ENCODE results near the gene MRPS5.

MRPS5 gene

DNA sequence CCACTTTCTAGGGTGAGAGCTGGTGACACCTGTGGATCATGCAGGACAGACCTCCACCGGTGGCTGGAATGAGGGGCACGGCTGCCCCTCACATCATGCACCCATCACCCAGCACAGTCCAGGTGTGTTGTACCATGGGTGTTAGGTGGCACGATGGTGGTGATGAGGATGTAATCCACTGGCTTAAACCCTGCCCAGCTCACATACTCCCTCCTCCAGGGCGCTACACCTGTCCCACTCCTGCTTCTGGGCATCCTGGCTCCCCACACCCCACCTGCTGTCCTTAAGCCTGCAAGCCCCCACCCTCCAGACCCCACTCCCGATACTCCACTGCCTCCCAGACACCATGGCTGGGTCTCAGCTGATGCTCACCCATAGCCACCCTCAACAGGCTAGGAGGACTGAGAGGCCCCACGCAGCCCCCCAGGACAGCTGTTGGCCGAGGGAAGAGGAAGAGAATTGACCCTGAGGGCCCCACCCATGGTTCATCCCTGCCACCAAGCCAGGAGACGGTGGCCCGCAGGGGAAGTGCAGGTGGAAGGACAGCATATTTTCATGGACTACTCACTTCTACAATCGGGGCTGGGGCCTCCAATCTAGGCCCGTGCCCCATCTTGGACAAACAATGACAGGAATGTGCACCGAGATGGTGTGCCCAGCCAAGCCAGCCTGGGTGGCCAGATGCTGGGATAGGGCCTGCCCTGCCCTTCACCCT lies 61.8 kb downstream of the MRPS5 start:
- no peak for DNase-seq

DNA sequence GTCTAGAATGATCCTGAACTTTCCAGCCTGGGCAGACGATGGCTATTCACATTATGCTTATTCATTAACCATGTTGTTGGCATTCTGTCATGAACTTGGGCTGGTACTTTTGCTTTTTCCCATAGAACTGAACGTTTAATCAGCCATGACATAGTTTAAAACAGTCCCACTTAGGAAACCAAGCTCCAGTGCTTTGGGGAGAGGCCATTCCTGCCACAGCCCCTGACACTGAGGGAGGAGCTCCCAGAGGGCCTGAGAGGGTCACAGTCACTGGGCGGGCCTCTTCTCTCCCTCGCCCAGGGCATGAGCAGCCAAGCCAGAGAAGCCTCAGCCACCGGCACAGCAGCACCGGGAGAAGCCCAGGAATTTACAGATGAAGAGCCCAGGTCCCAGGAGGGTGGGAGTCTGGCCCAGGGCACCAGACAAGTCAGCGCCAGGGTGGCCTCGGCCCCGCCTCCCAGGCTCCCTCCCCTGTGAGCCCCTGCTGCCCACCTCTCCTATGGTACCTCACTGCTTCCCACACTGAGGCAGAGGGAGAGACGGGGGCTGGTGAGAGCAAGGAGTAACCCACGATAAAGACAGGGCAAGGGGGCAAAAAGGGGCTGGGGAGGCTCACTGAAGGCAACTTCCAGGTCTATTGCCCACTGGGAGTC lies 62.5 kb downstream of the MRPS5 start:
- no peak for DNase-seq

DNA sequence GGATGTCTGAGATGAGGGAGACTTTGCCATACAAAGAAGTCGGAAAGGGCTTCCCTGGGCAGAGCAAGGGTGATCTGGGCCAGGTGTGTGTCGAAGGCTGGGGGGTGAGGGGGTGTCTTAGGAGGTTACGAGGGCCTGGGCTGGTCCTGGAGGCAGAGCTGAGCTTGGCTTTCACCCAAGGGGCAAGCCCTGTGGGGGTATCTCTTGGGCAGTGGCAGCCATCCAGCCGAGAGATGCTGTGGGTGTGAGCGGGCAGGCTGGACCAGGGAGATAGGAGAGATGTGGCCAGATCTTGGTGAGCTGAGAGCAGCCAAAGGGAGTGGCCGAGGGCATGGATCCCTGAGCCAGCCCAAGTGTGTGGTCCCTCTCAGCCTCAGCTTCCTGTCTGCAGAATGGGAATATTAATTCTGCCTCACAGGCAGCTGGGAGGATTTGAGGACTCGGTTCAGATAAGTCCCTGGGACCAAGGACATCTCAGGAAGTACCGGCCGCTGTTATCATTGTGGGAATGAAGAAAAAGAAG lies 63.1 kb downstream of the MRPS5 start:
- DNase-seq = no peak

DNA sequence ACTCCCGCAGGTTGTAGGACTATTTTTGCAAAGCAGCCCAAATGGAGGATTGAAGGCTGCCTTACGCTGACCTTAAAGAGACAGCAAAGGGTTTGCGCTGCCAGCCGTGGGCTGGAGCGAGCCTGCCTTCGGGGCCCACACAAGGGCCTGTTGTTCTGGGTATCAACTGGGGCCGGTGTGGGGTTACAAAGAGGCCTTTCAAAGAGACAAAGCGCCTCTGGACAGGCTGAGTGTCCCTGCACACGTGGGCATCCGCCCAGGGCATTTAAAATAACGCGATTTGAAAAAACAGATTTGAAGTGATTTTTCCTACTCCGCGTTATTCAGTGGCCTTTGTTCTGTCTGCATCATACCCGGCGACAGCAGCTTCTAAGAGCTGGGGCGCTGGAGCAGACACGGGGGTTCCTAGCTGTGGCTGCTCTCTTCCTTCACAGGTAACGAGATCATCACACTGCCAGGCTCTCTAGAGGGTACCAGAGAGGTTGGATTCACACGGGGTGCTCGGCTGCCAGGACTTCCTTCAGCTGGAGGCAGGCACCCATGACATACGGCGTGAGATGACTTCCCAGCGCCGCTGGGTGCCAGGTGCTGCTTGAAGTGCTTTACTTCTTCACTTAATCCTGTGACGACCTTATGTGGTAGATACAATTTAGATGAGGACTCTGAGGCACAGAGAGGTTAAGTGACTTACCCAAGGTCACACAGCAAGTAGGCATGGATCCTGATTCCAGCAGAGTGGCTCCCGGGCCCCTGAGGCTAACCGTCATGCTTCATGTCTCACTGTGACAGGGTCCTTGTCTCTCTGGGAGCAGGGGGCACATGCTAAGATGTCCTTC lies 63.9 kb downstream of the MRPS5 start:
- no peak for DNase-seq

DNA sequence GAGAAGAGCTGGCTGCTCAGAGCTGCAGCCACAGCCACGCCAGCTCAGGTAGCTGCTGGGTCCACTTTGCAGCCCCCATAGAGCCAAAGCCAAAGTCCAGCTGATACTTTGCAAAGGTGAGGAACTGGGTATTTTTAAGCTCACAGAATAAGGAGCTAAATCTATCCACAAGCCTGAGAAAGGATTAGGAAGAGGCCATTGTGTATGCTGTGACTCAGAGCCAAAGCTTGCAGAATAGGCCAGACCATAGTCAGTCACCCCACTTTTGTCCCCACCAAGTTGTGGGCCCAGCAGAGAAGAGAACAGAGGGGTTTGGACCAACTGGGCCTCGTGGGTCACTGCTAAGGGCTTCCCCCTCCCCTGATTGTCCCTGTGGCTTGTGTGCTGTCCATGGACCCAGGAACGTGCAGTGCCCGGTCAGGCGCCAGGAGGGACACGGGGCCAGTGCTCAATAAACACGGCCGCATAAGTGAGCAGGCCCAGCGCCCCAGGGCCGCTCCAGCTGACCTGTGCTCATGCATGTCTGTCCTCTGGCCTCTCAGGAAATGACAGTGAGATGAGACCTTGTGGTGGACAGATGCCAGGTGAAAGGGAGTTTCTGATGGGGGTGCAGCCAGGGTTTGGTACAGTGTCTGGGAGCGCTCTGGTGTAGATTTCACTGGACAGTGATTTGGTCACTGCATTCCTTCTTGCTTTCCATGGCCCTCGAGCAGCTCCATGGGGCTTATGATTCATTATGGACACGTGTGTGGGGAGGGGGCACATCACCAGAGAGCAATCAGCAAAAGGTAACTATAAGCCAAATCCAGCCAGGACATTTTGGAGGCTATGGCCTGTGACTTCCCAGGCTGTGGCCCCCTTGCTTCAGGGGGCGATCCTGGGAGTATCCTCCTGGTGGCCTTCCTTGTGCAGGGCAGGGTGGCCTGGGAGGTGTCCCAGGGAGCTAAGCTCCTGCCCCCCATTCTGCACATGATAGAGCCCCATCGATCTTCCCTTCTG lies 64.8 kb downstream of the MRPS5 start:
- no peak for DNase-seq

DNA sequence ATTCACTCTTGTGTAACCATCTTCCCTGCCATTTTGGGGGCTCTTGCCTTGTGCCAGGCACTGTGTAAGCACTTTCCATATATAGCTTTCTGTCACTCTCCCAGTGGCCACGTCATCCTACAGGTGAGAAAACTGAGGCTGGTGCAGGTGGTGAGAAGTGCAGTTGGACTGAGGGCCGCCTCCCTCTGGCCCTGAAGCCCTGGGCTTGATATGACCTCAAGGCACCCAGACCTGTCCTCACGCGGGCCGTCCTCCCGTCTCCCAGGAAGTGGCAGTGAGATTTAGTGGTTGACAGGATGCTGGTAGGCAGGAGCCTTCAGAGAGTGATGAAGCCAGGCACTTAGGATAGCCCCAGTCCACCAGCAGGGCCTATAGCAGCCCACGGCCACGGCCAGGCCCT lies 65.6 kb downstream of the MRPS5 start:
- DNase-seq = no peak

DNA sequence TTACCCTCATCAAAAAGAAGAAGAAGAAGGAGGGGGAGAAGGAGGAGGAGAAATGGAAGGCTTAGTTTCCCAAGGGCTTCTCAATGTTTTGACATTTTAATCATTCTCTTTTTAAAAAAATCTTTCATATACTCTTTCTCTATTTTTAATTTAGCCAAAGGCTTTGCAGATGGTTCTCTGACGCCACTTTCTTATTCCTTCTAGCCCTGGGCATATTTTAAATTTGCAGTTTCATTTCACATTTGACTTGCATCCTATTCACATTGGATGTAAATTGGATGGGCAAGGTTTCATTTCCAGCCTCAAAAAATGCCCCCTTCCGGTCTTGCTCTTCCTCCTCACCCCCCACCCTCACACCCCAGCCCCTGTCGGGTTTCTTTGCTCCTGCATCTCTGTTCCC lies 66.3 kb downstream of the MRPS5 start:
- no peak for DNase-seq

DNA sequence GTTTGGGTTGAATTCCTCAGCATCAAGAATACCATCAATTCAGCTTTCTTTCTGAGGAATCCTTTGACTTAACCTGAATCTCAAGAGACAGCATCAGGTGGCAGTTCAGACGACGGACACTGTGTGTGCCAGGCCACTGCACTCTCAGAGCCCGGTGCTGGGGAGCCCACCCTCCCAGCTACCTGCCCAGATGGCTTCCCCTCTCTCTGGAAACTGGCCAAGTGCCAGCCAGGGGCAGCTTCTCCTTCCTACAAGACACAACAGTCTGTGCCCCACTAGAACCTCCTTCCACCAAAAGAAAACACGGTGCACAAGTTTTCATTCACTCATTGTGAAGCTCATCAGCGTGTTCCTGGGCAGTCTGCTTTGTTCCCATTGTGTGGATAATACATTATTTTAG lies 67.6 kb downstream of the MRPS5 start:
- DNase-seq = no peak

DNA sequence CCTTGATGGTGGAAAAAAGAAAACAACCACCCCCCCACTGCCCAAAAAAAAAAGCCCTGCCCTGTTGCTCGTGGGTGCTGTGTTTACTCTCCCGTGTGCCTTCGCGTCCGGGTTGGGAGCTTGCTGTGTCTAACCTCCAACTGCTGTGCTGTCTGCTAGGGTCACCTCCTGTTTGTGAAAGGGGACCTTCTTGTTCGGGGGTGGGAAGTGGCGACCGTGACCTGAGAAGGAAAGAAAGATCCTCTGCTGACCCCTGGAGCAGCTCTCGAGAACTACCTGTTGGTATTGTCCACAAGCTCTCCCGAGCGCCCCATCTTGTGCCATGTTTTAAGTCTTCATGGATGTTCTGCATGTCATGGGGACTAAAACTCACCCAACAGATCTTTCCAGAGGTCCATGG lies 68.1 kb downstream of the MRPS5 start:
- DNase-seq = no peak

DNA sequence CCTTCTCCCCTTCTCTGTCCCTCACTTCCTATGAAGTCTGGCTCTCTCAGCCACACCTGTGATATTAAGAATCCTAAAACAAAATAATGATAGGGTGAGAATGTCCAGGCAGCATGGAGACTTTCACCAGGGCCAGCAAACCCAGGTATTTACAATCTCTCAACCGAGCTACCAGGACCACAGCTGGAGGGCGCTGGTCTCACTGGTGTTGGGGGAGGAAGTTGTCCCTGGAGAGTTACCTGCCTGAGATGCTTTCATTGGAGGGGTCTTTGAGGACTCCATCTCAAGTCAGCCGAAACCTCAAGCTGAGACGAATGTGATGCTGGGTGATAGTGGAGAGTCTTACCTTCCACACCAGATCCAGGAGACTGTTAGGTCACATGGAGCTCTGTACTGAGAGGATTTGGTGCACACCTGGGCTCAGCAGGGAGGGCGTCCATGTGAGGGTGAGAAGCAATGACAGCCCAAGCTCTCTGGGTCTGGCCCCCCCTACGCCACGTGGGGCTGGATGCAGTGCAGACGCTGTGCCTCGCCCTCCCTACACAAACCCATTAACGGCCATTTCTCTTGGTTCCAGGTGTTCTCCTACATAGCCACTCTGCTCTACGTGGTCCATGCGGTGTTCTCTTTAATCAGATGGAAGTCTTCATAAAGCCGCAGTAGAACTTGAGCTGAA lies 68.7 kb downstream of the MRPS5 start:
- DNase-seq = no peak

DNA sequence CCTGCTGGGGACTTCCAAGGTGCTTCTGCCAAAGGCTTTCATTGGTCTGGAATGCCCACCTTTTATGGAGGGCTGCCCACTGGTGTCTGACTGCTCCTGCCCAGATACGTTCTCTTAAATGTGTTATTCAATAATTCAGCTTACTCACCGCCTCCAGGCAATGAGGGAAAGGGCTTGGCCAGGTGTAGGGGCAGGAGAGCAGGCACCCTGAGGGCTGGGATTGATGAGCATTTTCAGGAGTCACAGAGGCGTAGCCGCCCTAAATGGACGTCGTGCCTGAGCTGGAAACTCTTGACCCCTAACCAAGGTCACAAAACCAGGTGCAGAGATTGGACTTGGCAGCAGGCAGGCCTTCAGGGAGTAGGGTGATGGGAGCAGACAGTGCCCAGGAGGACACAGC lies 69.3 kb downstream of the MRPS5 start:
- no peak for DNase-seq

DNA sequence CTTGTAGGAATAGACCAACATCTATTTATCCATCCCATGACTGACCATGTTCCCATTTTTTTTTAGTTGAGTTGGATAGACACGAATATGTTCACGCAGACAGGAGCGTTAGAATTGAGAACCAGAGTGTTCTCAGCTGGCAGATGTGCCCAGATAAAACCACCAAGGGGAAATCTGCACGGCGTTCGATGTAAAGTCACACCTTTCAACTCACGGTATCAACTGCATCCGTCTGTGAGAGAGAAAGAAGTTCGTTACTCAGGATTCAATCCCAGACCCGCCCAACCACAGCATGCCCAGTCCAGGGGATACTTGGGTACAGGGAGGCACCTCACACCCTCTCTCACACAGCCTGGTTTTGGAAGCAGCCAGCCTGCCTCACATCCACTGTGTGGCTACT lies 70.0 kb downstream of the MRPS5 start:
- no peak for DNase-seq

DNA sequence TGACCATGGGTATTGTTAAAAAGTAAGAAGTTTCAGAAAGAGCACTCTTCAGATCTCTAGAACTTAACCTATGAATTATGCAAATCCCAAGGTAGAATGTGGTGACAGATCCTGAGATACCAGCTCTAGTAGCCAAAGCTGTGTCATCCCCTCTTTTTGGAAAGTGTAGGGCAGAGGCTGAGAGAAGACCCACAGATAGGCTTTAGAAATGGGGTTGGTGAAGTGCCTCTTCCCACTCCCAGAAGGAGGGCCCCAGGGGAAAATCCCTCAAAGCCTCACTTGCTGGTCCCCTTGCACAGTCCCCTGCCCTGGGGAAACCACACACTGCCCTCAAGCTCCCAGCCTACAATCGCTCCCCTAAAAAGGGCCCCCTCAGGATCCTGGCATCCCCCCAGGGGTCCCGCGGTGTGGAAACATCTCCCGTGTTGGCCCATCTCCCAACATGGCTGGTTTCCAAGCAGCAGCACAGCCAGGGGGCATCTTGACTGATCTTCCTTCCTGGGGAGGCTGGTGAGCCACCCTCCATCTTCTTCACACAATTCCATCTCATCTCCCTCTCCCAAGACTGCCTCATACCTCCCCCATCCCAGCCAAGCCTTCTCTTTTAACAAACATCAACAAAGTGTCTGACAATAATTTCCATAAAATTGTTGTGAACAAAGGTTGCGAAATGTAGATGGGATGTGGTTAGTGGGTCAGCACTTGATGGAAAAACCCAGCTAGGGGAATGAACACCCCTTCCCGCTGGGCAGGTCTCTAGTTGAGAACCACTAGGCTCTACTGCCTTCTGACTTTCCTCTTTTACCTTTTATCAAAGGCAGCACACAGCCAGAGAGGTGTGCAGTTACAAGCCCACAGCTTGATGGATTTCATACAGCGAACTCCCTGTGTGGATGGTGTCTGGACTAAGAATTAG lies 71.0 kb downstream of the MRPS5 start:
- DNase-seq = no peak

DNA sequence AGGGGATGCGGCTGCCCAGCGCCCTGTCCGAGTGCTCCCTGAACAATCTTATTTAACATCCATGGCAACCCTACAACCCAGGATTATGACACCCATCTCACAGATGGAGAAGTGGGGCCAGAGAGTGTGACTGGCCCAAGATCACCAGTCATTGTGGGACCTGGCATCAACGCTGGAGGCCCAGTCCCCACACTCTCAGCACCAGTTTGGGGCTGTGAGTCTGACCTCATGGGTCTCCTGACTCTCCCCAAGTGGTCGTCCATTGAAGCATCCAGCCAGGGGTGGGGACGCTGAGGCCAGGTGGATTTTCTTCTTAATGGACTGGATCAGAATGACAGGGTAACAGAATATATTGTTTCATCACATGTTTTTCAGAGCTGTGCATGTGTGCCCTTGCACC lies 71.6 kb downstream of the MRPS5 start:
- no peak for DNase-seq

DNA sequence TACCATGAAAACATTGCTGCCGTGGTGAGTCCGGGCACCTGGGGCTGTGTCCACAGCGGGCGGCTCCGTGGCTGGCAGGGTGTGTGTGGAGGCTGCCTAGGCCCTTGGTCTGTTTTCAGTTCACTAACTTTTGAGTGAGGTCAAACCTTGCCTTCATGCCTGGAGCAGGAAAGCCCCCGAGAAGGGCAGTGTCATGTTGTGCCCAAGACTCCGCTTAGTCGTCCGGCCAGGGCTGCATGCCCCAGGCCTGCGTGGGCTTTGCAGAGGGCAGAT lies 72.0 kb downstream of the MRPS5 start:
- DNase-seq = no peak

DNA sequence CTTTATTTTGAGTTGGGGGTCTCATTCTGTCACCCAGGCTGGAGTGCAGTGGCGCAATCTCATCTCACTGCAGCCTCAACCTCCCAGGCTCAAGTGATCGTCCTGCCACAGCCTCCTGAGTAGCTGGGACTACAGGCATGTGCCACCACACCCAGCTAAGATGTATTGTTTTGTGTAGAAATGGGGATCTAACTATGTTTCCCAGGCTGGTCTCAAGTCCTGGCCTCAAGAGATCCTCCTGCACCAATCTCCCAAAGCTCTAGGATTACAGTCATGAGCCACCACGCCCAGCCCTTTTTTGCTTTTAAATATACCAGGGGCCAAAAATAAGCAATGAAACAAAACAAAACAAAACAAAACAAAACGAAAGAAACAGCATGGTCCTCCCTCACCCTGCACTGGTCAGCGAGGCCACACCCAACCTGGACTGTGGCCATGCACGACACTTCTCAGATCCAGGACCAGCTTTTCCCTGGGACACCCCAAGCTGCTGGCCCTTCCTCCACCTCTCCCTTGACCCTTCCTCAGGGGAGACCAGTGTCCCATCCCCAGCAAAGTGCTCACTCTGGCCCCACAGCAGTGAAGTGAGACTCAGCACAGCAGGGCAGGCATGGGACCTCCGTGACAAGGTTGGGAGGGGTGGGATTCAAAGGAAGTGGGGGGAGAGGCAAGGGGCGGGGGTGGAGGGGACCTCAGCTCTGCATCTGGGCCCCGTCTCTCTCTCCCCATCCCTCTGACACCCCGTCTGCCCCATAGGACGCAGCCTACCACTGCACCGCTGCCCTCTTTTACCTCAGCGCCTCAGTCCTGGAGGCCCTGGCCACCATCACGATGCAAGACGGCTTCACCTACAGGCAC lies 72.6 kb downstream of the MRPS5 start:
- no peak for DNase-seq

DNA sequence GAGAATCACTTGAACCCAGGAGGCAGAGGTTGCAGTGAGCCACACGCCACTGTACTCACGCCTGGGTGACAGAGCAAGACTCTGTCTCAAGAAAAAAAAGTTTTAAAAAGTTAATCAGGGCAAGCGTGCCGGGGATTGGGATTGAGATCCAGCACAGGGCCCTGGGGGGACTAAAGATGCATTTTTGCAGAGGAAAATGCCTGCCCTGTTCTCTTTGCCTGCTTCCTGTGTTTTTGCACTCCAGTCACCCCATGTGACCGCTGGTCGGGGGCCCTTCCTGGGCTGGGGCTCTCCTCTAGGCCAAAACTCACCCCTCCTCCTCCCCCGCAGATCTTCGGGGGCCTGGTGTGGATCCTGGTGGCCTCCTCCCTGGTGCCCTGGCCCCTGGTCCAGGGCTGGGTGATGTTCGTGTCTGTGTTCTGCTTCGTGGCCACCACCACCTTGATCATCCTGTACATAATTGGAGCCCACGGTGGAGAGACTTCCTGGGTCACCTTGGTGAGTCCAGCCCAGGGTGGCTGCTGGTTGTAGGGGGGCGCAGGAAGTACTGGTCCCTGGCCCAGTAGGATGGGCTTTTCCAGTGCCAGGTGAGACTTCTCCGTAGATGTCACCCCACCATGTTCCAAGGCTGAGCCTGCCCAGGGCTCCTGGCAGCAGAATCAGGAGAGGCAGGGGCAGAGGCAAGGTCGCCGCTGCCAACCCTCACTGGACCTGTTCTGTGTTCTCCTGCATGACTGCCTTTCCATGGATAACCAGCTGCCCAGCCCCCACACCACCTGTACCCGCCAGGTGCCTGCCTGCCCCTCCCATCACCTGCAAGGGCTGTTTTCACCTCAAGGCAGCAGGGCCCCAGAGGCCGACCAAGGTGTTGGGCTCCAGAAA lies 73.7 kb downstream of the MRPS5 start:
- DNase-seq = no peak

DNA sequence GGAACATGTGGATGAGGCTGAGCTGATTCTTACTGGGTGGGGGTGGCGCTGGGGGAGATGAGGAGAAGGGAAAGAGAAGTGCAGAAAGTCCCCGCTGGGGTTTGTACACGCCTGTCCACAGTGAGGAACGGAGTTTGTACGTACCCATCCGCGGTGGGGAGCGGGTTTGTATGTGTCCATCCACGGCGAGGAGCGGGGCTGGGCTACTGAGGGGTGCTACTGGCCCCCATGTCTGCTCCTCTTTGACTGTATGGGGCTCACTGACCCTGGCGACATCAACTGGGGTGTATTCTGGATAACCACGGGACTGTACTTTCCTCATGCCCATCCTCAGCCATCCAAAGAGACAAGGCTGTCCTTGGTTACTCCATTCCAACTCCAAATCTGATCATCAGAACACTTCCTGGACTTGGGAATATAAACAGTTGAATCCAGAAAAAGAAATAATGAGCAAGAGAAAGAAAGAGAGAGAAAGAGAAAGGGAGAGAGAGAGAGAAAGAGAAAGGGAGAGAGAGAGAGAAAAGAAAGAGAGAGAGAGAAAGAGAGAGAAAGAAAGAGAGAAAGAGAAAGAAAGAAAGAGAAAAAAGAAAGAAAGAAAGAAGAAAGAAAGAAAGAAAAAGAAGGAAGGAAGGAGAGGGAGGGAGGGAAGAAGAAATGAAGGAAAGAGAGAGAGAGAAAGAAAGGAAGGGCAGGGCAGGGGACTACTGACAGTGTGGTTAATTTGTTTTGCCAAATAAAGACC lies 75.1 kb downstream of the MRPS5 start:
- no peak for DNase-seq
